SU-DHL-6 (cell line): Measurements from ENCODE around the gene KLF16.
A peak's percentile ranks its signal among the peaks of the same experiment; 100 is the strongest.

Source experiments
- H2AFZ ChIP-seq: fragments of 200-600 bp; sonication (generic); 2 replicates; pipeline ENCODE4 v1.6.1; 2014; ENCODE audit warnings: low read depth, mild to moderate bottlenecking, moderate library complexity, mixed read lengths, antibody characterized with exemption, low read length; ENCODE audit not compliant: severe bottlenecking
- H3F3A ChIP-seq: fragments of 200-600 bp; shearing (Covaris generic); 2 replicates; pipeline ENCODE4 v1.6.0; 2016; ENCODE audit warnings: antibody characterized with exemption, mild to moderate bottlenecking; ENCODE audit not compliant: insufficient read depth
- H3K27ac ChIP-seq: fragments of 200-600 bp; sonication (generic); 2 replicates; pipeline ENCODE4 v1.5.1; 2016; ENCODE audit warnings: low read depth, mild to moderate bottlenecking, low read length, moderate library complexity, mixed read lengths
- H3K27me3 ChIP-seq: fragments of 200-600 bp; sonication (generic), shearing (Covaris generic); 2 replicates; pipeline ENCODE4 v1.6.0; 2014; ENCODE audit warnings: mild to moderate bottlenecking, low read length
- H3K36me3 ChIP-seq: fragments of 200-600 bp; sonication (generic); 2 replicates; pipeline ENCODE4 v1.6.1; 2014; ENCODE audit warnings: mild to moderate bottlenecking, low read length, mixed read lengths
- H3K4me2 ChIP-seq: fragments of 300-600, 200-600 bp; shearing (Covaris generic), sonication (generic); 2 replicates; pipeline ENCODE4 v1.6.0; 2014; ENCODE audit warnings: low read length, low read depth, mild to moderate bottlenecking; ENCODE audit not compliant: poor library complexity, severe bottlenecking
- H3K4me3 ChIP-seq: fragments of 200-600 bp; sonication (generic); 2 replicates; pipeline ENCODE4 v1.5.1; 2014; ENCODE audit warnings: antibody characterized with exemption, low read length, mild to moderate bottlenecking, mixed read lengths; ENCODE audit not compliant: insufficient read depth, poor library complexity, severe bottlenecking
- H3K79me2 ChIP-seq: fragments of 200-600 bp; sonication (generic); 2 replicates; pipeline ENCODE4 v1.6.1; 2014; ENCODE audit warnings: mild to moderate bottlenecking, low read length, moderate library complexity; ENCODE audit not compliant: insufficient read depth
- H3K9ac ChIP-seq: fragments of 200-600 bp; sonication (generic); 2 replicates; pipeline ENCODE4 v1.7.0; 2014; ENCODE audit warnings: mild to moderate bottlenecking, low read length
- H3K9me2 ChIP-seq: fragments of 200-600 bp; sonication (generic); replicated peaks from 2 replicates; pipeline ENCODE4 v1.6.1; 2014; ENCODE audit warnings: low read length; ENCODE audit not compliant: insufficient read depth
- H3K9me3 ChIP-seq: fragments of 200-600 bp; sonication (generic); 2 replicates; pipeline ENCODE4 v1.6.1; 2014; ENCODE audit warnings: low read length, mixed read lengths; ENCODE audit not compliant: insufficient read depth
- H4K20me1 ChIP-seq: fragments of 200-600 bp; sonication (generic); 2 replicates; pipeline ENCODE4 v1.6.1; 2014; ENCODE audit warnings: low read depth, mild to moderate bottlenecking, antibody characterized with exemption, low read length, moderate library complexity, mixed read lengths
- EZH2phosphoT487 ChIP-seq: fragments of 200-600 bp; sonication (generic), shearing (Covaris generic); conservative IDR thresholded peaks from 2 replicates; pipeline ENCODE4 v1.6.1; 2018; ENCODE audit warnings: mild to moderate bottlenecking, antibody characterized with exemption, low read length, moderate library complexity, mixed read lengths
- TF ChIP-seq, protein P1 (sequence below): fragments of 200-600 bp; sonication (generic); IDR thresholded peaks from one replicate; pipeline ENCODE4 v1.5.1; 2017; ENCODE audit warnings: antibody characterized with exemption, mild to moderate bottlenecking, low read length, moderate library complexity; ENCODE audit not compliant: insufficient read depth, poor library complexity, severe bottlenecking

KLF16 gene

DNA sequence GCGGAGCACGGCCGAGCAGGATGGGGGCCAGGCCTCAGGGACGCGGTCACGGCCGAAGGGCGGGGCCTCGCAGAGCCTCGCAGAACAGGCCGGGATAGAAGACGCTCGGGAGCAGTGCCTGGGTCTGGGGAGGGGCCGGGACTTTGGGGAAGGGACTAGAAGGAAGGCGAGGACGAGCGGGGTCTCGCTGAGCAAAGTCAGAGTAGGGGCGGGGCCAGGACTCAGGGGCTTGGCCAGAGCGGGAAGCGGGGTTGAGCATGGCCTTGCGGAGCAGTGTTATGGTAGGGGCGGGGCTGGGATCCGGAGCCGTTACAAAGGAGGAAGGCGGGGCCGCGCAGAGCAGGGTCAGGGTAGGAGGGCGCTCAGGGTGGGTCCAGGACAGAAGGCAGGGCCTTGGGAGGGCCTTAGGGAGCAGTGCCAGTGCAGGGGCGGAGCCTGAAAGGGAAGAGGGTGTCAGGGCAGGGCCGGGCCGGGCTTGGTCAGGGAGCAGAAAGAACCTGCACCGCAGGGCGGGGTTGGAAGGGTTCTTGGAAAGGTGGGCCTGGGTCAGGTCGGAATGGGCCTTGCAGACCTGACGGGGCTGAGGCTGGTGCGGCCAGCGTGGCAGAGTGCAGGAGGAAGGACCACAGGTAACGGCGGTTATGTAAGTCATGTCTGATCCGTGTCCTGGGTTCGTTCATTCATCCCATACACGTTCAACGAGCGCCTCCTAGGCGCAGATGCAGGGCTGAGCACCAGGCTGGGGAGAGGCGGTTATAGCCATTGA lies 50.8 kb downstream of the KLF16 start:
- Histone ChIP-seq H3K4me2 (peak overlapping the region; percentile 67), H3K9me3 (no peaks in the 10 kb centered on the region), H4K20me1 (no peaks in the 10 kb centered on the region), H3K27ac (peak overlapping the region; percentile 60), H2AFZ (peak overlapping the region; percentile 67), H3K79me2 (no peaks in the 10 kb centered on the region), H3K27me3 (no peaks in the 10 kb centered on the region), H3K36me3 (no peaks in the 10 kb centered on the region), H3F3A (0 out of 2 replicates have a peak, but pooled peaks cover 5% of the 10 kb centered on the region), H3K4me3 (peak overlapping the region; percentile 54), H3K9ac (peak overlapping the region; percentile 52), H3K9me2 (no peaks in the 10 kb centered on the region)
- TF ChIP-seq, protein P1, sequence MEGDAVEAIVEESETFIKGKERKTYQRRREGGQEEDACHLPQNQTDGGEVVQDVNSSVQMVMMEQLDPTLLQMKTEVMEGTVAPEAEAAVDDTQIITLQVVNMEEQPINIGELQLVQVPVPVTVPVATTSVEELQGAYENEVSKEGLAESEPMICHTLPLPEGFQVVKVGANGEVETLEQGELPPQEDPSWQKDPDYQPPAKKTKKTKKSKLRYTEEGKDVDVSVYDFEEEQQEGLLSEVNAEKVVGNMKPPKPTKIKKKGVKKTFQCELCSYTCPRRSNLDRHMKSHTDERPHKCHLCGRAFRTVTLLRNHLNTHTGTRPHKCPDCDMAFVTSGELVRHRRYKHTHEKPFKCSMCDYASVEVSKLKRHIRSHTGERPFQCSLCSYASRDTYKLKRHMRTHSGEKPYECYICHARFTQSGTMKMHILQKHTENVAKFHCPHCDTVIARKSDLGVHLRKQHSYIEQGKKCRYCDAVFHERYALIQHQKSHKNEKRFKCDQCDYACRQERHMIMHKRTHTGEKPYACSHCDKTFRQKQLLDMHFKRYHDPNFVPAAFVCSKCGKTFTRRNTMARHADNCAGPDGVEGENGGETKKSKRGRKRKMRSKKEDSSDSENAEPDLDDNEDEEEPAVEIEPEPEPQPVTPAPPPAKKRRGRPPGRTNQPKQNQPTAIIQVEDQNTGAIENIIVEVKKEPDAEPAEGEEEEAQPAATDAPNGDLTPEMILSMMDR, result peak; percentile 86
- no peak for TF ChIP-seq EZH2phosphoT487

DNA sequence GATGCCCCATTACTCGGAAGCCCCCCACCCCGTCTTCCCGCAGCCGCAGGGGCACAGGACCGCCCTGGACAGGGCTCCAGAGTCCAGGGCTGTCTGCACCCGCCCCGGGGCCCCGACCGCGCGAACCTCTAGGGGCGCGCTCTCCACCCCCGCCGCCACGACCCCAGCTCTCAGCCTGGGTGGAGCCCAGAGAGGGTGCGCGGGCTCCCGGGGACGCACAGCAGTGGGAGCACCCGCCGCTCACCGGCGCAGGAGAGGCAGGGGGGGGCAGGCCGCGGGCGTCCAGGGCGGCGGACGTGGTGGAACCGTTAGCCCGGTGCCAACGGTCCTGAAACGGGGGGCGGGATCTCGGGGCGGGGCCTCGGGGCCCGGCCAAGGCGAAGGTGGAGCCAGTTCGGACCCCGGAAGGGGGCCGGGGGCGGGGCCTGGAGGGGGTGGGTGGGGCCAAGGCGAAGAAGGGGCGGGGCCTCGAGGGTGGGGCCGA lies 51.4 kb downstream of the KLF16 start, which contains the start of gene ATP8B3:
Gene ATP8B3 (minus strand): TSS at position 335 of the 484 bp plus-strand sequence. CDS start 540 bp downstream, outside the sequence.
- Histone ChIP-seq H3K79me2 (no peaks in the 10 kb centered on the region), H3K36me3 (no peaks in the 10 kb centered on the region), H3K4me3 (peak within 1 kb of the TSS; percentile 63), H2AFZ (peak within 1 kb of the TSS; percentile 94), H3K9me2 (no peaks in the 10 kb centered on the region), H3K9me3 (no peaks in the 10 kb centered on the region), H4K20me1 (no peaks in the 10 kb centered on the region), H3K4me2 (peak within 1 kb of the TSS; percentile 67), H3K27me3 (no peaks in the 10 kb centered on the region), H3K27ac (peak within 1 kb of the TSS; percentile 60), H3K9ac (peak within 1 kb of the TSS; percentile 52), H3F3A (0 out of 2 replicates have a peak, but pooled peaks cover 5% of the 10 kb centered on the region)
- no peak for TF ChIP-seq EZH2phosphoT487
- TF ChIP-seq, protein P1, result peak; percentile 29

DNA sequence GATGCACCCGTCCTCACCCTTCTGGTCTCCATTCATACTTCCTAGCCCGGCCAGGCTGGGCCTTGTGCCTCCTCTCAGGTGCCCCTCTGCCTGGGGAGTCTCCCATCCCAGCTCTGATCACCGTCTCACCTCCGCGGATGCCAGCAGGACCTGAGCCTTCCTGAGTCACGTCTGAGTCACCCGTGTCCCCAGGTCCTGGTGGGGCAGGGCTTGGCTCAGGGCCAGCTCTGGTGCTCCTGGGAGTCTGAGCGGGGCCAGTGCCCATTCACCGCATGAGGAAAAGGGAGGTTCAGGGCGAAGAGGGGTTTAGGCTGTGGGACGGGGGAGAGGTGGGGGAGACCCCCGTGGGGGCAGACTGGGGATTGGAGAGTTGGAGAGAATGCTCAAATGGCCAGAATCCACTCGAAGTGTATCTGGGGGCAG lies 51.9 kb downstream of the KLF16 start:
- Histone ChIP-seq H2AFZ (peak overlapping the region; percentile 94), H3K27ac (no peak overlapping the region), H3K9me3 (no peaks in the 10 kb centered on the region), H3K36me3 (no peaks in the 10 kb centered on the region), H3K79me2 (no peaks in the 10 kb centered on the region), H3K27me3 (no peaks in the 10 kb centered on the region), H3K4me3 (peak overlapping the region; percentile 63), H3K4me2 (peak overlapping the region; percentile 67), H3F3A (0 out of 2 replicates have a peak, but pooled peaks cover 5% of the 10 kb centered on the region), H3K9me2 (no peaks in the 10 kb centered on the region), H3K9ac (peak overlapping the region; percentile 52), H4K20me1 (no peaks in the 10 kb centered on the region)
- TF ChIP-seq, protein P1, result no peak
- TF ChIP-seq EZH2phosphoT487, result no peak
